GM12872 (cell line): Measurements from ENCODE around the gene OLFM2.

Experiments used
- TF ChIP-seq, protein P1 (sequence below): IDR thresholded peaks from 3 replicates; pipeline ENCODE4 v1.5.1; 2011; ENCODE audit warnings: low read depth, mild to moderate bottlenecking, low read length, moderate library complexity; ENCODE audit not compliant: insufficient read depth

OLFM2 gene

DNA sequence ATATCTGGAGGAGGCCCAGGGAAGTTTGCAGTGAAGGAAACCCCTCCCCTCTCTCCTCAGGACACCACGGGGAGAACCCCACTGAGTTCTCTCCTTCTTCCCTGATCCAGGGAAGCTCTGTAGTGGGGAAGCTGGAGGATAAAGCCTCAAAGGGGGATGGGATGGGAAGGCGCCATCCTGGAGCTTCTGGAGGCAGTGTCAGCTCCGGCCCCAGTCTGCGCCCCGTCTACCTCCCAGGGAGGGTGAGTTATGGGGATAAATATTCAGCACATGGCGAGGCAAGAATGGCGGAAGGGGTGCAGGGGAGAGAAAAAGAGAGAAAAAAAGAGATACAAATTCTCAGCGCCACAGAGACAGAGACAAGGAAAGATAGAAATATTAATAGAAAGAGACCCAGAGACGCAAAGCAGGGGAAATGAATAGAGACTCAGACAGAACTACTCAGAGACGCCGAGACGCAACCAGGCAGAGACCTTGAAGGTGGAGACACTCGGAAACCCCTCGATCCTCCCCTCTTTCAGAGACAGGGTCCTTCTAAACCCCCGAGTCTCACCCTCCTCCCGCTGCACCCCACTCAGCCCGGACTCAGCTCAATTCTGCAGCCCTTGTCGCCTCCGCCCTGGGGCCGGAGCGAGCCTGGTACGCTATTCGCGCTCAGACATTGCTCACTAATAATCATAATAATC, 23.6 kb downstream of the OLFM2 start:
- TF ChIP-seq, protein P1, sequence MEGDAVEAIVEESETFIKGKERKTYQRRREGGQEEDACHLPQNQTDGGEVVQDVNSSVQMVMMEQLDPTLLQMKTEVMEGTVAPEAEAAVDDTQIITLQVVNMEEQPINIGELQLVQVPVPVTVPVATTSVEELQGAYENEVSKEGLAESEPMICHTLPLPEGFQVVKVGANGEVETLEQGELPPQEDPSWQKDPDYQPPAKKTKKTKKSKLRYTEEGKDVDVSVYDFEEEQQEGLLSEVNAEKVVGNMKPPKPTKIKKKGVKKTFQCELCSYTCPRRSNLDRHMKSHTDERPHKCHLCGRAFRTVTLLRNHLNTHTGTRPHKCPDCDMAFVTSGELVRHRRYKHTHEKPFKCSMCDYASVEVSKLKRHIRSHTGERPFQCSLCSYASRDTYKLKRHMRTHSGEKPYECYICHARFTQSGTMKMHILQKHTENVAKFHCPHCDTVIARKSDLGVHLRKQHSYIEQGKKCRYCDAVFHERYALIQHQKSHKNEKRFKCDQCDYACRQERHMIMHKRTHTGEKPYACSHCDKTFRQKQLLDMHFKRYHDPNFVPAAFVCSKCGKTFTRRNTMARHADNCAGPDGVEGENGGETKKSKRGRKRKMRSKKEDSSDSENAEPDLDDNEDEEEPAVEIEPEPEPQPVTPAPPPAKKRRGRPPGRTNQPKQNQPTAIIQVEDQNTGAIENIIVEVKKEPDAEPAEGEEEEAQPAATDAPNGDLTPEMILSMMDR: no peak

DNA sequence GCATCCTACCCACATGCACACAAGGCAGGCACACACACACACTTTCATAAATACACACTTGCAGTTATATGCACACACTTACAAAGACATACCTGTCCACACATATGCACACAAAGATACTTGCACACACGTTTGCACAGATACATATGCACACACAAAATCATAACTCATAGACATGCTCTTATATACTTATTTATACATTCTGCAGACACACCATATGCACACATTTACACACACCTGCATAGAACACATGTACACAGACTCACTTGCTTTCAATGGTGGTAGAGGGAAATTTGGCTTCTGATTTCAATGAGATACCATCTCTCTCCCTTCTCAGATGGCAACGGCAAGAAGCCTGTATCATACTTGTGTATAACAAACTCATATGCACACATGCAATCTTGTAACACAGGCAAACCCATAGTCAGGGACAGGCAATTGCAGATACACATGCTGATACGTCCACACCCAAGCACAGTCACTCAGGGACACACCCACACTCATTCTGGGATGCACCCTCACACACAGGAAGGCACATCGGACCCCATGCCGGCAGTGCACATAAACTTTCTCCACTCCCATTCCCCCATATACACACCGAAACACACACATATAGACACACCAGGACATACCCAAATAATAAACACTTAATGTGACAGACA, 24.7 kb downstream of the OLFM2 start:
- TF ChIP-seq, protein P1: no peak

DNA sequence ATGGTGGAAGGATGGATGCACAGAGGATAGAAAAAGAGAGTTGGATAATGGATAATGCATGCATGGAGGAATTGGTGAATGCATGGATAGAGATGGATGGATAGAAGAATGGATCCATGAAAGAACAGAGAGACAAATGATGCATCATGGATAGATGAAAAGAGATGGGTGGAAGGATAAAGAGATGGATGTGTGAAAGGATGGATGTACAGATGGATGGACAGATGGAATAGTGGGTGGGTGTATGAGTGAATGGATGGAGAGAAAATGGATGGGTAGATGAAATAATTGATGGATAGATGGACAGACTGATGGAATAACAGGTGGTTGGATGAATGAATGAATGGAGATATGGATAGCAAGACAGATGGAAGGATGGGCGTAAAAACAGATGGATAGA, 25.7 kb downstream of the OLFM2 start:
- TF ChIP-seq, protein P1: no peak

DNA sequence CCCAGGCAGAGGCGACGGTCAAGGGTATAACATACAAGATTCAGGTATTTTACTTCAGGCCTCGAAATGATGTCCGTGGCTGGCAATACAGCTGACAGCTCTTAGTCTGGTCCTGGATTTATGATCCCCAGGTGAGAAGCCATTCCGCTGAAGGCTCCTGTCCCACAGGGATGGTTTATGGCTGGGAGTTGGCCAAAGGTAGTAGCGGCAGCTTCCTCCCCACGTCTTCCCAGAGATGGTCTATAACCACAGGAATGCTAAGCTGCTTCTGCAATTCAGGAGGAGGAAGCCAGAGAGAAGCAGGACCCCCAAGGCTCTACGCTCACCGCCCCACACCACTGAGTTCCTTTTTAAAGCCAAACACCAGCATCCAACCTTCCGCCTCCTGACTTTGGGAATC, 27.1 kb downstream of the OLFM2 start:
- TF ChIP-seq, protein P1: no peak

DNA sequence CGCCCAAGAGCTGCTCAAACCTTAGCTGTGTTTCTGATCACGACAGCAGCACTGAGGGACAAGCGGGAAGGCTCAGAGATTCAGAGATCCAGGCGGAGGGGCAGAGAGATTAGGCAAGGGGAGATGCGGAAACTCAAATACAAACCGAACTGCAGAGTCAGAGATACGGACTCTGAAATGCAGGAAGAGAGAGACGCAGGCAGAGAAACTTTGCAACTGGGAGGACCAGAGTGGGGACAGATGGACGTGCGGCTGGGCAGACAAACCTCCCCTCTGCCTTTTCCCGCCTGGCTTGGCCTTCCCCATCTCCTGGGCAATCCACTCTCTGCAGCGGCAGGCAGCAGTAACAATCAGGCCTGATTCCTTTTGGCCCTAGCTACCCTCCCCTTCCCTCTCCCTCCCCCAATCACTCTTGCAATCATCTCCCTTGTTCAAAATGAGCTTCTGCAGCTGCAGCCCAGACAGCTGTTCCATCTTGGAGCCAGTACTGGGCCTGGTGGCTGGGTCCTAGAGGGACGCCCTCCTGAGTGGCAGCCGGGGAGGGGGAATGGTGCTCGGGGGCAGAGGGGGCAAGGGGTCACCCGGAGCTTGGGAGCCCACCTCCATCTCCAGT, 29.7 kb downstream of the OLFM2 start:
- TF ChIP-seq, protein P1: no peak

DNA sequence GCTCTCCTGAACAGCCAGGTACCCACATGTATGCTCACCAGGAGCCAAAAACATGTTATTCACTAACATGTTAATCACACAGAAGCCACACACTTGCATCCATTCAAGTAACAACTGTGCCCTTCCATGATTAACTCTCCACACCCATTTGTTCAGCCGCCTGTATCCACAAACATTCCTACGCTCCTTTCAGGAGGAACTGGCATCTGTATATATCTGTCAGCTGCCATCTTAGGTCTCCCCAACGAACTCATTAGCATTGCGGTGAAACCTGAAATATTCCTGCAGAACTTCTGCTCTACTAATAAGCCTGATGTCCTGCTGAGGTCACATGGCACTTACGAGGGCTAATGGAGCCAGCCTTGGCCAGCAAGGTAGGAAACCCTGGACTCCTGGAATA, 33.0 kb downstream of the OLFM2 start:
- TF ChIP-seq, protein P1: no peak

DNA sequence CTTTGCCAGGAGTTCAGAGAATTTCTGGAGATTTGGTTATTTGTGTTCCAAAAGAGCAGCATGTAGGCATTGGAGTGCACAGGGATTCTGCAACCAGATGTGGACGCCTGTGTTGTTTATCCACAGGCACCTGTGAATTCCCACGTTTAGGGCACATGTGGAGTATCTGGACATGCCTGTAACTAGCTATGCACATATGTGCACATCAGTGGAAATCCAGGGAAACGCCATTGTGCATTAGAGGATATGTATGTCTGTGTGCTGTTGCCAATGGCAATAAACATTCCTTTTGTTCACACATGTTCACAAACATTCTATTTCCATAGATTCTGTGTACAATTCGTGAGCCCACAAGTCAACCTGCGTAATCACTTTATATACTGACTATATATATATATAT, 34.7 kb downstream of the OLFM2 start:
- TF ChIP-seq, protein P1: no peak
